GM23338 (cell line): ENCODE data around the gene GIGYF1. TPM values are rescaled to one million over a fixed set of nuclear protein-coding genes. Genes with fewer than 3 reads are reported as not detected.

Experiments
- ATAC-seq: fragments of 200-7000 bp; cut with Tn5 transposase; 3 replicates; pipeline ENCODE4 v1.9.1; 2020
- DNase-seq: peaks from one replicate; pipeline ENCODE4 v3.0.0-alpha.2; 2015; ENCODE audit warnings: low spot score
- H2AFZ ChIP-seq: fragments of 200-600 bp; sonication (generic); 2 replicates; pipeline ENCODE4 v1.8.0; 2016; ENCODE audit warnings: antibody characterized with exemption, mild to moderate bottlenecking, moderate library complexity
- H3F3A ChIP-seq: fragments of 200-600 bp; sonication (generic); replicated peaks from 2 replicates; pipeline ENCODE4 v1.8.0; 2017; ENCODE audit warnings: antibody characterized with exemption, mixed run types, low read depth
- H3K27ac ChIP-seq: fragments of 200-600 bp; sonication (generic); 2 replicates; pipeline ENCODE4 v1.6.1; 2016; ENCODE audit warnings: low read depth
- H3K27me3 ChIP-seq: fragments of 200-600 bp; sonication (generic); 2 replicates; pipeline ENCODE4 v1.8.0; 2016; ENCODE audit warnings: mild to moderate bottlenecking, mixed run types, moderate library complexity; ENCODE audit not compliant: insufficient read depth
- H3K36me3 ChIP-seq: fragments of 200-600 bp; sonication (generic); 2 replicates; pipeline ENCODE4 v1.8.0; 2016; ENCODE audit warnings: mild to moderate bottlenecking; ENCODE audit not compliant: insufficient read depth
- H3K4me1 ChIP-seq: fragments of 200-600 bp; sonication (generic); 2 replicates; pipeline ENCODE4 v1.8.0; 2016; ENCODE audit warnings: mild to moderate bottlenecking, moderate library complexity; ENCODE audit not compliant: insufficient read depth
- H3K4me2 ChIP-seq: fragments of 200-600 bp; sonication (generic); 2 replicates; pipeline ENCODE4 v1.7.1; 2017; ENCODE audit warnings: mixed run types
- H3K4me3 ChIP-seq: fragments of 200-600 bp; sonication (generic); 2 replicates; pipeline ENCODE4 v1.6.1; 2016; ENCODE audit warnings: mixed run types
- H3K79me2 ChIP-seq: fragments of 200-600 bp; sonication (generic); replicated peaks from 2 replicates; pipeline ENCODE4 v1.8.0; 2017; ENCODE audit warnings: mild to moderate bottlenecking; ENCODE audit not compliant: insufficient read depth
- H3K9me2 ChIP-seq: fragments of 200-600 bp; sonication (generic); 2 replicates; pipeline ENCODE4 v1.8.0; 2017; ENCODE audit not compliant: insufficient read depth
- H4K20me1 ChIP-seq: fragments of 200-600 bp; sonication (generic); replicated peaks from 2 replicates; pipeline ENCODE4 v1.8.0; 2017; ENCODE audit warnings: mild to moderate bottlenecking; ENCODE audit not compliant: insufficient read depth
- H3K27ac Mint-ChIP-seq: 2 replicates; pipeline ENCODE4 v1.8.0; 2020; ENCODE audit warnings: inconsistent platforms, mild to moderate bottlenecking, moderate library complexity, mixed read lengths
- H3K27me3 Mint-ChIP-seq: 3 replicates; pipeline ENCODE4 v1.8.0; 2022; ENCODE audit warnings: low read depth, mild to moderate bottlenecking, moderate library complexity, mixed read lengths, inconsistent platforms; ENCODE audit not compliant: insufficient read depth, poor library complexity
- H3K36me3 Mint-ChIP-seq: 3 replicates; pipeline ENCODE4 v1.8.0; 2021; ENCODE audit warnings: low read depth, mild to moderate bottlenecking, inconsistent platforms, moderate library complexity, mixed read lengths
- H3K4me1 Mint-ChIP-seq: 3 replicates; pipeline ENCODE4 v1.8.0; 2020; ENCODE audit warnings: mild to moderate bottlenecking, inconsistent platforms, mixed read lengths
- H3K4me3 Mint-ChIP-seq: 3 replicates; pipeline ENCODE4 v1.8.0; 2021; ENCODE audit warnings: moderate library complexity, mild to moderate bottlenecking, inconsistent platforms, mixed read lengths
- H3K9me3 Mint-ChIP-seq: 3 replicates; pipeline ENCODE4 v1.8.0; 2020; ENCODE audit warnings: moderate library complexity, mild to moderate bottlenecking, inconsistent platforms, mixed read lengths
- CREB1 ChIP-seq: fragments of 250-450 bp; sonication (Bioruptor Pico); IDR thresholded peaks from 2 replicates; pipeline ENCODE4 v1.5.0; 2020; ENCODE audit warnings: low read depth, mild to moderate bottlenecking, moderate library complexity
- EZH2 ChIP-seq: fragments of 200-600 bp; sonication (generic); IDR thresholded peaks from one replicate; pipeline ENCODE4 v1.8.0; 2017; ENCODE audit warnings: antibody characterized with exemption, mild to moderate bottlenecking, low read depth; ENCODE audit not compliant: unreplicated experiment
- EZH2phosphoT487 ChIP-seq: fragments of 200-600 bp; sonication (generic); IDR thresholded peaks from one replicate; pipeline ENCODE4 v1.8.1; 2018; ENCODE audit warnings: antibody characterized with exemption; ENCODE audit not compliant: unreplicated experiment
- JUNB ChIP-seq: IDR thresholded peaks from one replicate; pipeline ENCODE4 v1.6.1; 2016; ENCODE audit warnings: antibody characterized with exemption; ENCODE audit not compliant: unreplicated experiment
- STAT1 ChIP-seq: IDR thresholded peaks from one replicate; pipeline ENCODE4 v1.6.1; 2016; ENCODE audit warnings: antibody characterized with exemption; ENCODE audit not compliant: unreplicated experiment
- ZNF114 ChIP-seq: fragments of 250-450 bp; sonication (Bioruptor Pico); IDR thresholded peaks from 2 replicates; pipeline ENCODE4 v1.5.0; 2020; ENCODE audit warnings: mild to moderate bottlenecking, moderate library complexity
- ZNF331 ChIP-seq: fragments of 250-450 bp; sonication (Bioruptor Pico); IDR thresholded peaks from 2 replicates; pipeline ENCODE4 v1.5.0; 2020; ENCODE audit warnings: low read depth, mild to moderate bottlenecking, moderate library complexity
- polyA plus RNA-seq: library from polyadenylated mRNA; unstranded; fragments of >200 nt; fragmentation: Nextera tagmentation; extraction: Ambion mirVana; gene quantifications from 2 replicates; pipeline ENCODE4 v1.2.1, GENCODE V29; 2016
- total RNA-seq: library from RNA; depleted of rRNA; stranded (reverse); fragments of >200 nt; shearing (Covaris generic); gene quantifications from 2 replicates; pipeline ENCODE4 v1.2.3, GENCODE V29; 2014
- TF ChIP-seq, protein P1 (sequence below), 2 experiments: fragments of 200-600 bp in 1 of 2; sonication (generic) in 1 of 2; conservative IDR thresholded peaks; 2 replicates each; pipeline versions ENCODE4 v1.5.1 to v1.6.1; 2016 to 2017; ENCODE audit warnings: antibody characterized with exemption in 2 of 2, low read depth in 2 of 2, mild to moderate bottlenecking in 2 of 2, moderate library complexity in 1 of 2
- TF ChIP-seq, protein P2 (sequence below): IDR thresholded peaks from one replicate; pipeline ENCODE4 v1.6.1; 2018; ENCODE audit warnings: antibody characterized with exemption; ENCODE audit not compliant: unreplicated experiment
- TF ChIP-seq, protein P3 (sequence below): fragments of 250-450 bp; sonication (Bioruptor Pico); IDR thresholded peaks from 2 replicates; pipeline ENCODE4 v1.5.0; 2020; ENCODE audit warnings: mild to moderate bottlenecking, moderate library complexity

The GIGYF1 gene
- total and polyA plus RNA-seq, 2 experiments from 2014 or later, result 40.4 to 69.8 TPM

DNA sequence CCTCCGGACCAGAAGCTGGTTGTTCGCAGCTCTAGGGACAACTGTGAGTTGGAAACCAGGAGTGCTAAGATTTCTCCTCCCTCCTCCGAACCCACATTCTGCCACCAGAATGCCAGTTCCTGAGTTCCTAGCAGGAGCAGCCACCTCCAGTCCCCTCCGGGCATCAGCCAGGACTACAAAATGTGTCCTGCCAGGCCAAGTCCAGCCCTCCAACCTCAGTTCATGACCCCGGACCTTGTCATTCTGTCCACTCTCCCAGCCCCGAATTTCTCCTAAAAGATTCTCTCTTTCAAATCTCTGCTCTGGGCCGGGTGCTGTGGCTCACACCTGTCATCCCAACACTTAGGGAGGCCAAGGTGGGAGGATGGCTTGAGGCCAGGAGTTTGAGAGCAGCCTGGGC is 41.7 kb upstream of the GIGYF1 start:
- ATAC-seq (no peak), DNase-seq (no peak)
- Histone ChIP-seq H3K4me3 (no peak overlapping the region), H2AFZ (no peak overlapping the region), H3K36me3 (no peaks in the 10 kb centered on the region), H3K4me2 (no peak overlapping the region), H3K27ac (no peak overlapping the region), H3K9me2 (no peaks in the 10 kb centered on the region), H3K79me2 (no peaks in the 10 kb centered on the region), H4K20me1 (no peaks in the 10 kb centered on the region), H3K4me1 (no peaks in the 10 kb centered on the region), H3K27me3 (no peaks in the 10 kb centered on the region), H3F3A (no peaks in the 10 kb centered on the region)
- H3K4me3 Mint-ChIP-seq, result no peak overlapping the region
- no peak overlapping the region for H3K27ac Mint-ChIP-seq
- TF ChIP-seq, protein P1, sequence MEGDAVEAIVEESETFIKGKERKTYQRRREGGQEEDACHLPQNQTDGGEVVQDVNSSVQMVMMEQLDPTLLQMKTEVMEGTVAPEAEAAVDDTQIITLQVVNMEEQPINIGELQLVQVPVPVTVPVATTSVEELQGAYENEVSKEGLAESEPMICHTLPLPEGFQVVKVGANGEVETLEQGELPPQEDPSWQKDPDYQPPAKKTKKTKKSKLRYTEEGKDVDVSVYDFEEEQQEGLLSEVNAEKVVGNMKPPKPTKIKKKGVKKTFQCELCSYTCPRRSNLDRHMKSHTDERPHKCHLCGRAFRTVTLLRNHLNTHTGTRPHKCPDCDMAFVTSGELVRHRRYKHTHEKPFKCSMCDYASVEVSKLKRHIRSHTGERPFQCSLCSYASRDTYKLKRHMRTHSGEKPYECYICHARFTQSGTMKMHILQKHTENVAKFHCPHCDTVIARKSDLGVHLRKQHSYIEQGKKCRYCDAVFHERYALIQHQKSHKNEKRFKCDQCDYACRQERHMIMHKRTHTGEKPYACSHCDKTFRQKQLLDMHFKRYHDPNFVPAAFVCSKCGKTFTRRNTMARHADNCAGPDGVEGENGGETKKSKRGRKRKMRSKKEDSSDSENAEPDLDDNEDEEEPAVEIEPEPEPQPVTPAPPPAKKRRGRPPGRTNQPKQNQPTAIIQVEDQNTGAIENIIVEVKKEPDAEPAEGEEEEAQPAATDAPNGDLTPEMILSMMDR (conservative IDR thresholded peaks at IDR 0.05; ENCODE audit: low read depth in 2 of 2), result no peak
- TF ChIP-seq, protein P2, sequence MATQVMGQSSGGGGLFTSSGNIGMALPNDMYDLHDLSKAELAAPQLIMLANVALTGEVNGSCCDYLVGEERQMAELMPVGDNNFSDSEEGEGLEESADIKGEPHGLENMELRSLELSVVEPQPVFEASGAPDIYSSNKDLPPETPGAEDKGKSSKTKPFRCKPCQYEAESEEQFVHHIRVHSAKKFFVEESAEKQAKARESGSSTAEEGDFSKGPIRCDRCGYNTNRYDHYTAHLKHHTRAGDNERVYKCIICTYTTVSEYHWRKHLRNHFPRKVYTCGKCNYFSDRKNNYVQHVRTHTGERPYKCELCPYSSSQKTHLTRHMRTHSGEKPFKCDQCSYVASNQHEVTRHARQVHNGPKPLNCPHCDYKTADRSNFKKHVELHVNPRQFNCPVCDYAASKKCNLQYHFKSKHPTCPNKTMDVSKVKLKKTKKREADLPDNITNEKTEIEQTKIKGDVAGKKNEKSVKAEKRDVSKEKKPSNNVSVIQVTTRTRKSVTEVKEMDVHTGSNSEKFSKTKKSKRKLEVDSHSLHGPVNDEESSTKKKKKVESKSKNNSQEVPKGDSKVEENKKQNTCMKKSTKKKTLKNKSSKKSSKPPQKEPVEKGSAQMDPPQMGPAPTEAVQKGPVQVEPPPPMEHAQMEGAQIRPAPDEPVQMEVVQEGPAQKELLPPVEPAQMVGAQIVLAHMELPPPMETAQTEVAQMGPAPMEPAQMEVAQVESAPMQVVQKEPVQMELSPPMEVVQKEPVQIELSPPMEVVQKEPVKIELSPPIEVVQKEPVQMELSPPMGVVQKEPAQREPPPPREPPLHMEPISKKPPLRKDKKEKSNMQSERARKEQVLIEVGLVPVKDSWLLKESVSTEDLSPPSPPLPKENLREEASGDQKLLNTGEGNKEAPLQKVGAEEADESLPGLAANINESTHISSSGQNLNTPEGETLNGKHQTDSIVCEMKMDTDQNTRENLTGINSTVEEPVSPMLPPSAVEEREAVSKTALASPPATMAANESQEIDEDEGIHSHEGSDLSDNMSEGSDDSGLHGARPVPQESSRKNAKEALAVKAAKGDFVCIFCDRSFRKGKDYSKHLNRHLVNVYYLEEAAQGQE, result no peak
- TF ChIP-seq, protein P3, sequence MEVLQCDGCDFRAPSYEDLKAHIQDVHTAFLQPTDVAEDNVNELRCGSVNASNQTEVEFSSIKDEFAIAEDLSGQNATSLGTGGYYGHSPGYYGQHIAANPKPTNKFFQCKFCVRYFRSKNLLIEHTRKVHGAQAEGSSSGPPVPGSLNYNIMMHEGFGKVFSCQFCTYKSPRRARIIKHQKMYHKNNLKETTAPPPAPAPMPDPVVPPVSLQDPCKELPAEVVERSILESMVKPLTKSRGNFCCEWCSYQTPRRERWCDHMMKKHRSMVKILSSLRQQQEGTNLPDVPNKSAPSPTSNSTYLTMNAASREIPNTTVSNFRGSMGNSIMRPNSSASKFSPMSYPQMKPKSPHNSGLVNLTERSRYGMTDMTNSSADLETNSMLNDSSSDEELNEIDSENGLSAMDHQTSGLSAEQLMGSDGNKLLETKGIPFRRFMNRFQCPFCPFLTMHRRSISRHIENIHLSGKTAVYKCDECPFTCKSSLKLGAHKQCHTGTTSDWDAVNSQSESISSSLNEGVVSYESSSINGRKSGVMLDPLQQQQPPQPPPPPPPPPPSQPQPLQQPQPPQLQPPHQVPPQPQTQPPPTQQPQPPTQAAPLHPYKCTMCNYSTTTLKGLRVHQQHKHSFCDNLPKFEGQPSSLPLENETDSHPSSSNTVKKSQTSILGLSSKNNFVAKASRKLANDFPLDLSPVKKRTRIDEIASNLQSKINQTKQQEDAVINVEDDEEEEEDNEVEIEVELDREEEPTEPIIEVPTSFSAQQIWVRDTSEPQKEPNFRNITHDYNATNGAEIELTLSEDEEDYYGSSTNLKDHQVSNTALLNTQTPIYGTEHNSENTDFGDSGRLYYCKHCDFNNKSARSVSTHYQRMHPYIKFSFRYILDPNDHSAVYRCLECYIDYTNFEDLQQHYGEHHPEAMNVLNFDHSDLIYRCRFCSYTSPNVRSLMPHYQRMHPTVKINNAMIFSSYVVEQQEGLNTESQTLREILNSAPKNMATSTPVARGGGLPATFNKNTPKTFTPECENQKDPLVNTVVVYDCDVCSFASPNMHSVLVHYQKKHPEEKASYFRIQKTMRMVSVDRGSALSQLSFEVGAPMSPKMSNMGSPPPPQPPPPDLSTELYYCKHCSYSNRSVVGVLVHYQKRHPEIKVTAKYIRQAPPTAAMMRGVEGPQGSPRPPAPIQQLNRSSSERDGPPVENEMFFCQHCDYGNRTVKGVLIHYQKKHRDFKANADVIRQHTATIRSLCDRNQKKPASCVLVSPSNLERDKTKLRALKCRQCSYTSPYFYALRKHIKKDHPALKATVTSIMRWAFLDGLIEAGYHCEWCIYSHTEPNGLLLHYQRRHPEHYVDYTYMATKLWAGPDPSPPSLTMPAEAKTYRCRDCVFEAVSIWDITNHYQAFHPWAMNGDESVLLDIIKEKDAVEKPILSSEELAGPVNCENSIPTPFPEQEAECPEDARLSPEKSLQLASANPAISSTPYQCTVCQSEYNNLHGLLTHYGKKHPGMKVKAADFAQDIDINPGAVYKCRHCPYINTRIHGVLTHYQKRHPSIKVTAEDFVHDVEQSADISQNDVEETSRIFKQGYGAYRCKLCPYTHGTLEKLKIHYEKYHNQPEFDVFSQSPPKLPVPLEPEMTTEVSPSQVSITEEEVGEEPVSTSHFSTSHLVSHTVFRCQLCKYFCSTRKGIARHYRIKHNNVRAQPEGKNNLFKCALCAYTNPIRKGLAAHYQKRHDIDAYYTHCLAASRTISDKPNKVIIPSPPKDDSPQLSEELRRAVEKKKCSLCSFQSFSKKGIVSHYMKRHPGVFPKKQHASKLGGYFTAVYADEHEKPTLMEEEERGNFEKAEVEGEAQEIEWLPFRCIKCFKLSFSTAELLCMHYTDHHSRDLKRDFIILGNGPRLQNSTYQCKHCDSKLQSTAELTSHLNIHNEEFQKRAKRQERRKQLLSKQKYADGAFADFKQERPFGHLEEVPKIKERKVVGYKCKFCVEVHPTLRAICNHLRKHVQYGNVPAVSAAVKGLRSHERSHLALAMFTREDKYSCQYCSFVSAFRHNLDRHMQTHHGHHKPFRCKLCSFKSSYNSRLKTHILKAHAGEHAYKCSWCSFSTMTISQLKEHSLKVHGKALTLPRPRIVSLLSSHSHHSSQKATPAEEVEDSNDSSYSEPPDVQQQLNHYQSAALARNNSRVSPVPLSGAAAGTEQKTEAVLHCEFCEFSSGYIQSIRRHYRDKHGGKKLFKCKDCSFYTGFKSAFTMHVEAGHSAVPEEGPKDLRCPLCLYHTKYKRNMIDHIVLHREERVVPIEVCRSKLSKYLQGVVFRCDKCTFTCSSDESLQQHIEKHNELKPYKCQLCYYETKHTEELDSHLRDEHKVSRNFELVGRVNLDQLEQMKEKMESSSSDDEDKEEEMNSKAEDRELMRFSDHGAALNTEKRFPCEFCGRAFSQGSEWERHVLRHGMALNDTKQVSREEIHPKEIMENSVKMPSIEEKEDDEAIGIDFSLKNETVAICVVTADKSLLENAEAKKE (CRISPR knock-in tag), result no peak
- TF ChIP-seq EZH2, result no peak
- TF ChIP-seq EZH2phosphoT487, result no peak
- no peak for TF ChIP-seq ZNF331 (CRISPR knock-in tag)
- no peak for TF ChIP-seq ZNF114 (CRISPR knock-in tag)
- no peak for TF ChIP-seq JUNB
- no peak for TF ChIP-seq CREB1 (CRISPR knock-in tag)
- TF ChIP-seq STAT1, result no peak
- peaks cover 3% of the 10 kb centered on the region for H3K27me3 Mint-ChIP-seq
- H3K4me1 Mint-ChIP-seq, result no peaks in the 10 kb centered on the region
- H3K36me3 Mint-ChIP-seq, result no peaks in the 10 kb centered on the region
- peaks cover 4% of the 10 kb centered on the region; the same call in 2 of the 3 replicates for H3K9me3 Mint-ChIP-seq
